ENCODE data around the gene MRPL4. TPM values are rescaled to one million over a fixed set of nuclear protein-coding genes. Genes with fewer than 3 reads are reported as not detected.
"Not testable (repeated sequence)": the region's sequence is repeated elsewhere in the genome, so short reads cannot be mapped to it uniquely, and the experiment has no call there.

Gene MRPL4
- total RNA-seq, 2 donors from 2014 or later = 28.4 to 29.9 TPM

DNA sequence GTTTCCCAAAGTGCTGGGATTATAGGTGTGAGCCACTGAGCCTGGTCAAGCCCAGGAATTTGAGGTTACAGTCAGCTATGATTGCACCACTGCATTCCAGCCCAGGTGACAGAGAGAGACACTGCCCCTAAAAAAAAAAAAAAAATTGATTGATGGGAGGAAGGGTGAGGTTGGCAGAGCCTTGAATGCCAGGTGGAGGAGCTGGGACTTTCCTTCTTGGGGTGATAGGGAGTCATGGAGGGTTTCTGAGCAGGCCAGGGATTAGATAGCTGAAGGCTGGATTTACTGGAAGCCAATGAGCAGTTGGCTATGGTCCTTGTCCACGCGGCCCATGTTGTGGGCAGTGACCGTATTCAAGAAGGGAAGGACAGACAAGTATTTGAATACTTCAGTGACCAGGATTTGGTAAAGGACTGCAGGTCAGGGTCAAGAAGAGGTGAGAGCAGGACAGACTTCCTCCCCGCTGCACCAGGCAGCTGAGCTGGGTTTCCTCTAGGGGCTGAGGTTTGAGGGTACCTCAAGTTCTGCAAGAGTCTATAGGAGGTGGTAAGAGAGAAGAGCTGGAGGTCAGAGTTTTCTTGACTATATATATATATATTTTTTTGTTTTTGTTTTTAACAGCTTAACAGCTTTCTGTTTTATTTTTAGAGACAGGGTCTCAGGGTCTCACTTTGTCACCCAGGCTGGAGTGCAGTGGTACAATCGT, 27.9 kb downstream of the MRPL4 start:
- TF ChIP-seq, protein P1, sequence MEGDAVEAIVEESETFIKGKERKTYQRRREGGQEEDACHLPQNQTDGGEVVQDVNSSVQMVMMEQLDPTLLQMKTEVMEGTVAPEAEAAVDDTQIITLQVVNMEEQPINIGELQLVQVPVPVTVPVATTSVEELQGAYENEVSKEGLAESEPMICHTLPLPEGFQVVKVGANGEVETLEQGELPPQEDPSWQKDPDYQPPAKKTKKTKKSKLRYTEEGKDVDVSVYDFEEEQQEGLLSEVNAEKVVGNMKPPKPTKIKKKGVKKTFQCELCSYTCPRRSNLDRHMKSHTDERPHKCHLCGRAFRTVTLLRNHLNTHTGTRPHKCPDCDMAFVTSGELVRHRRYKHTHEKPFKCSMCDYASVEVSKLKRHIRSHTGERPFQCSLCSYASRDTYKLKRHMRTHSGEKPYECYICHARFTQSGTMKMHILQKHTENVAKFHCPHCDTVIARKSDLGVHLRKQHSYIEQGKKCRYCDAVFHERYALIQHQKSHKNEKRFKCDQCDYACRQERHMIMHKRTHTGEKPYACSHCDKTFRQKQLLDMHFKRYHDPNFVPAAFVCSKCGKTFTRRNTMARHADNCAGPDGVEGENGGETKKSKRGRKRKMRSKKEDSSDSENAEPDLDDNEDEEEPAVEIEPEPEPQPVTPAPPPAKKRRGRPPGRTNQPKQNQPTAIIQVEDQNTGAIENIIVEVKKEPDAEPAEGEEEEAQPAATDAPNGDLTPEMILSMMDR (IDR thresholded peaks at IDR 0.05) = no peak
- no peak overlapping the region for H3K4me3 ChIP-seq
- no peaks in the 10 kb centered on the region for H3K27me3 ChIP-seq (replicated peaks; ENCODE audit: insufficient read depth)
- DNase-seq (ENCODE audit: low spot score) (no peak), ATAC-seq (ENCODE audit: insufficient number of reproducible peaks, low FRiP score, low read depth) (no peak)
- no peaks in the 10 kb centered on the region for H3K9me3 ChIP-seq
- H3K27ac ChIP-seq = no peak overlapping the region
- no peaks in the 10 kb centered on the region for H3K4me1 ChIP-seq (ENCODE audit: control insufficient read depth in 1 of 2, low read depth in 2 of 2)
- peaks cover 5% of the 10 kb centered on the region for H3K36me3 ChIP-seq

DNA sequence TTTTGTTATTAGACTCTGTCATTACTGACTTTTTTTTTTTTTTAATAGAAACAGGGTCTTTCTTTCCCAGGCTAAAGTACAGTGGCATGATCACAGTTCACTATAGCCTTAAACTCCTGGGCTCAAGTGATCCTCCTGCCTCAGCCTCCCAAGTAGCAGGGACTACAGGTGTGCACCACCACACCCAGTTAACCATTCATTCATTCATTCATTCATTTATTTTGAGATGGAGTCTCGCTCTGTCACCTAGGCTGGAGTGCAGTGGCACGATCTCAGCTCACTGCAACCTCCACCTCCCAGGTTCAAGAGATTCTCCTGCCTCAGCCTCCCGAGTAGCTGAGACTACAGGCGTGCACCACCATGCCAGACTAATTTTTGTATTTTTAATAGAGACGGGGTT, 30.0 kb downstream of the MRPL4 start:
- H3K27me3 ChIP-seq (replicated peaks; ENCODE audit: insufficient read depth) = not testable (repeated sequence)

DNA sequence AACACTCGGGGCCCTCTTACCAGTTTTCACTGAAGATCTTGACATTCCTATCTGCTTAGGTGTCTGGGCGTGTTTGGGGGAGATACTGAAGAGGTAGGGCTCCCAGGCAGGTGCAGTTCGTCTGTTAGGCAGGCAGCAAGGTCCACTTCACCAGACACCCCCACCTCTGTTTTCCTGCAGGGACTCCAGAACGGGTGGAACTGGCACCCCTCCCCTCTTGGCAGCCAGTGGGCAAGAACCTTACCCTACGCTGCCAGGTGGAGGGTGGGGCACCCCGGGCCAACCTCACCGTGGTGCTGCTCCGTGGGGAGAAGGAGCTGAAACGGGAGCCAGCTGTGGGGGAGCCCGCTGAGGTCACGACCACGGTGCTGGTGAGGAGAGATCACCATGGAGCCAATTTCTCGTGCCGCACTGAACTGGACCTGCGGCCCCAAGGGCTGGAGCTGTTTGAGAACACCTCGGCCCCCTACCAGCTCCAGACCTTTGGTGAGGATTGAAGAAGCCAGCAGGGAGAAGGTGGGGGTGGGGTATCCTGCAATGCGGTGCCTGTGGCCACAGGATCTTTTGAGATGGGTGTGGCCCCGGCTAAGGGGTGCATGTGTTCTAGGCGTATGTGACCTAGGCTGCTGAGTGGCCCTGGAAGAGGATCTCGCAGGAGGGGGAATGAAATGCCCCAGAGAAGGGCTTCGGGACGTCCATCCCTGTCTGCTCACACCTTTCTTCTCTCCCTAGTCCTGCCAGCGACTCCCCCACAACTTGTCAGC, 31.5 kb downstream of the MRPL4 start:
- H3K9me3 ChIP-seq = no peaks in the 10 kb centered on the region
- H3K36me3 ChIP-seq = peaks cover 5% of the 10 kb centered on the region
- H3K4me1 ChIP-seq (ENCODE audit: control insufficient read depth in 1 of 2, low read depth in 2 of 2) = peaks cover 13 to 17% of the 10 kb centered on the region in 2 donors
- ATAC-seq (ENCODE audit: insufficient number of reproducible peaks, low FRiP score, low read depth) (no peak), DNase-seq (ENCODE audit: low spot score) (no peak)
- H3K4me3 ChIP-seq = no peak overlapping the region
- no peaks in the 10 kb centered on the region for H3K27me3 ChIP-seq (replicated peaks; ENCODE audit: insufficient read depth)
- H3K27ac ChIP-seq = no peak overlapping the region
- TF ChIP-seq, protein P1 (IDR thresholded peaks at IDR 0.05) = no peak

More for the DNA sequence above, 30.0 kb downstream of the MRPL4 start:
- H3K9me3 ChIP-seq; ATAC-seq (ENCODE audit: insufficient number of reproducible peaks, low FRiP score, low read depth); H3K36me3 ChIP-seq; H3K4me1 ChIP-seq (ENCODE audit: control insufficient read depth in 1 of 2, low read depth in 2 of 2); H3K4me3 ChIP-seq; DNase-seq (ENCODE audit: low spot score); H3K27ac ChIP-seq: not testable (repeated sequence)

DNA sequence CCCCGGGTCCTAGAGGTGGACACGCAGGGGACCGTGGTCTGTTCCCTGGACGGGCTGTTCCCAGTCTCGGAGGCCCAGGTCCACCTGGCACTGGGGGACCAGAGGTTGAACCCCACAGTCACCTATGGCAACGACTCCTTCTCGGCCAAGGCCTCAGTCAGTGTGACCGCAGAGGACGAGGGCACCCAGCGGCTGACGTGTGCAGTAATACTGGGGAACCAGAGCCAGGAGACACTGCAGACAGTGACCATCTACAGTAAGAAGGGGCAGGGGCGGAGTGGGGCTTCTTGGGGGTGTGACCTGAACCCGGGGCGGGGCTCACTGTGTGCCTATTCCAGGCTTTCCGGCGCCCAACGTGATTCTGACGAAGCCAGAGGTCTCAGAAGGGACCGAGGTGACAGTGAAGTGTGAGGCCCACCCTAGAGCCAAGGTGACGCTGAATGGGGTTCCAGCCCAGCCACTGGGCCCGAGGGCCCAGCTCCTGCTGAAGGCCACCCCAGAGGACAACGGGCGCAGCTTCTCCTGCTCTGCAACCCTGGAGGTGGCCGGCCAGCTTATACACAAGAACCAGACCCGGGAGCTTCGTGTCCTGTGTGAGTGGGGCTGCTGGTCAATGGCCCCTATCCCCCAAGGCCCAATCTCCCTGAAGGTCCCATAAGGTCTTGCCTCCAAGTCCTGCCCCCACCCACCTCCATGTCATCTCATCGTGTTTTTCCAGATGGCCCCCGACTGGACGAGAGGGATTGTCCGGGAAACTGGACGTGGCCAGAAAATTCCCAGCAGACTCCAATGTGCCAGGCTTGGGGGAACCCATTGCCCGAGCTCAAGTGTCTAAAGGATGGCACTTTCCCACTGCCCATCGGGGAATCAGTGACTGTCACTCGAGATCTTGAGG, 32.3 kb downstream of the MRPL4 start:
- Histone ChIP-seq H3K4me3 (no peak overlapping the region), H3K4me1 (ENCODE audit: control insufficient read depth in 1 of 2, low read depth in 2 of 2) (peaks cover 21 to 26% of the 10 kb centered on the region in 2 donors), H3K27me3 (replicated peaks; ENCODE audit: insufficient read depth) (peaks cover 2% of the 10 kb centered on the region), H3K27ac (no peak overlapping the region), H3K9me3 (no peaks in the 10 kb centered on the region), H3K36me3 (peaks cover 5% of the 10 kb centered on the region)
- DNase-seq (ENCODE audit: low spot score) = no peak
- TF ChIP-seq, protein P1 (IDR thresholded peaks at IDR 0.05) = no peak
- no peak for ATAC-seq (ENCODE audit: insufficient number of reproducible peaks, low FRiP score, low read depth)

DNA sequence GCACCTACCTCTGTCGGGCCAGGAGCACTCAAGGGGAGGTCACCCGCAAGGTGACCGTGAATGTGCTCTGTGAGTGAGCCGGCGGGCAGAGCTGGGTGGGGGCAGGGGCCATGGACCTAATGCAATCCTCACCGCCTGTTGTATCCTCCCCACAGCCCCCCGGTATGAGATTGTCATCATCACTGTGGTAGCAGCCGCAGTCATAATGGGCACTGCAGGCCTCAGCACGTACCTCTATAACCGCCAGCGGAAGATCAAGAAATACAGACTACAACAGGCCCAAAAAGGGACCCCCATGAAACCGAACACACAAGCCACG, 32.9 kb downstream of the MRPL4 start:
- no peak for ATAC-seq (ENCODE audit: insufficient number of reproducible peaks, low FRiP score, low read depth)
- peaks cover 5% of the 10 kb centered on the region for H3K36me3 ChIP-seq
- TF ChIP-seq, protein P1 (IDR thresholded peaks at IDR 0.05) = no peak
- no peak overlapping the region for H3K4me3 ChIP-seq
- peaks cover 25 to 32% of the 10 kb centered on the region in 2 donors for H3K4me1 ChIP-seq (ENCODE audit: control insufficient read depth in 1 of 2, low read depth in 2 of 2)
- no peak overlapping the region for H3K27ac ChIP-seq
- H3K9me3 ChIP-seq = no peaks in the 10 kb centered on the region
- DNase-seq (ENCODE audit: low spot score) = no peak
- peaks cover 3% of the 10 kb centered on the region for H3K27me3 ChIP-seq (replicated peaks; ENCODE audit: insufficient read depth)
